Colonic mucosa (tissue), 4 donors: ENCODE measurements around the gene SFMBT2. TPM values are rescaled to one million over a fixed set of nuclear protein-coding genes. Genes with fewer than 3 reads are reported as not detected.

Source experiments
- DNase-seq: peaks from one replicate; pipeline ENCODE4 v3.0.0-alpha.2; 2020
- H3K27ac ChIP-seq: fragments of 200-600 bp; one replicate; pipeline ENCODE4 v1.8.0; 2021
- H3K27me3 ChIP-seq: fragments of 200-600 bp; one replicate; pipeline ENCODE4 v1.8.0; 2021
- H3K36me3 ChIP-seq: fragments of 200-600 bp; one replicate; pipeline ENCODE4 v1.8.0; 2021
- H3K4me1 ChIP-seq: fragments of 200-600 bp; one replicate; pipeline ENCODE4 v1.8.0; 2021; ENCODE audit warnings: mild to moderate bottlenecking
- H3K4me3 ChIP-seq: fragments of 200-600 bp; one replicate; pipeline ENCODE4 v1.8.0; 2021
- H3K9ac ChIP-seq, 2 donors: one replicate each; pipeline ENCODE4 v1.7.0; 2013; ENCODE audit warnings: control low read depth in 2 of 2, low read depth in 2 of 2, low read length in 2 of 2
- H3K9me3 ChIP-seq: fragments of 200-600 bp; one replicate; pipeline ENCODE4 v1.8.0; 2021
- intact Hi-C: fragments of 100-400 bp; cut with DNase I; formaldehyde crosslinking; loops from one replicate; pipeline ENCODE4 v1.14.1; 2022
- total RNA-seq, 2 donors: library from RNA; stranded (reverse); fragmentation: NEBNext Ultra II Directional in 1 of 2; extraction: Animal tissue kit (Norgen Biotek cat#: 25700) in 1 of 2; gene quantifications; one replicate each; pipeline ENCODE4 v1.2.1, GENCODE V29; 2021
- TF ChIP-seq, protein P1 (sequence below): fragments of 200-600 bp; IDR thresholded peaks from one replicate; pipeline ENCODE4 v1.8.0; 2022; ENCODE audit warnings: antibody characterized with exemption, mild to moderate bottlenecking
- donor health status: healthy.
- donor health status: DM: no; HTN: no; CAD: no.
- donor health status: DM: no; HTN: no; CAD: no.

The SFMBT2 gene
- total RNA-seq, 2 donors from 2014 or later = 2.3 to 3.5 TPM

DNA sequence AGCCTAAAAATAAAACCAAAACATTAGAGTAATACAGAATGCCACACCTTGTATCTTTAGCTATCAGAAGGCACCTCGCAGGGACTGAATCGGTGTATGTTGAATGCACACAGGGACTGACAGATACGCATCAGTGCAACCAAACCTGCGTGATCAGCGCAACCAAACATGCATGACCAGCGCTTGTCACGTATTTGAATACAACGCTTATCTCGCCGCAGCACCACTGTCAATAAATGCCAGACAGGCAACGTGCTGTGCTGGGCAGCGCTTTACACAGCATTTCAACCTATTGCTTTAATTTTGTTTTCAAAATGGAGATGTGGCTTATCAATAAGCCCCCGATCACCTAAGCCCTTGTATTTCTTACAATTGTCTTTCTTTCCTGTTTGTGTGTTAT lies 242.4 kb downstream of the SFMBT2 start:
- H3K4me3 ChIP-seq = no peak overlapping the region
- no peaks in the 10 kb centered on the region for H3K36me3 ChIP-seq
- H3K9ac ChIP-seq = no peak overlapping the region
- no peaks in the 10 kb centered on the region for H3K27me3 ChIP-seq
- TF ChIP-seq, protein P1, sequence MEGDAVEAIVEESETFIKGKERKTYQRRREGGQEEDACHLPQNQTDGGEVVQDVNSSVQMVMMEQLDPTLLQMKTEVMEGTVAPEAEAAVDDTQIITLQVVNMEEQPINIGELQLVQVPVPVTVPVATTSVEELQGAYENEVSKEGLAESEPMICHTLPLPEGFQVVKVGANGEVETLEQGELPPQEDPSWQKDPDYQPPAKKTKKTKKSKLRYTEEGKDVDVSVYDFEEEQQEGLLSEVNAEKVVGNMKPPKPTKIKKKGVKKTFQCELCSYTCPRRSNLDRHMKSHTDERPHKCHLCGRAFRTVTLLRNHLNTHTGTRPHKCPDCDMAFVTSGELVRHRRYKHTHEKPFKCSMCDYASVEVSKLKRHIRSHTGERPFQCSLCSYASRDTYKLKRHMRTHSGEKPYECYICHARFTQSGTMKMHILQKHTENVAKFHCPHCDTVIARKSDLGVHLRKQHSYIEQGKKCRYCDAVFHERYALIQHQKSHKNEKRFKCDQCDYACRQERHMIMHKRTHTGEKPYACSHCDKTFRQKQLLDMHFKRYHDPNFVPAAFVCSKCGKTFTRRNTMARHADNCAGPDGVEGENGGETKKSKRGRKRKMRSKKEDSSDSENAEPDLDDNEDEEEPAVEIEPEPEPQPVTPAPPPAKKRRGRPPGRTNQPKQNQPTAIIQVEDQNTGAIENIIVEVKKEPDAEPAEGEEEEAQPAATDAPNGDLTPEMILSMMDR = no peak
- no peak overlapping the region for H3K27ac ChIP-seq
- H3K9me3 ChIP-seq = no peaks in the 10 kb centered on the region
- intact Hi-C loops = no loop called here
- DNase-seq = no peak
- no peaks in the 10 kb centered on the region for H3K4me1 ChIP-seq

DNA sequence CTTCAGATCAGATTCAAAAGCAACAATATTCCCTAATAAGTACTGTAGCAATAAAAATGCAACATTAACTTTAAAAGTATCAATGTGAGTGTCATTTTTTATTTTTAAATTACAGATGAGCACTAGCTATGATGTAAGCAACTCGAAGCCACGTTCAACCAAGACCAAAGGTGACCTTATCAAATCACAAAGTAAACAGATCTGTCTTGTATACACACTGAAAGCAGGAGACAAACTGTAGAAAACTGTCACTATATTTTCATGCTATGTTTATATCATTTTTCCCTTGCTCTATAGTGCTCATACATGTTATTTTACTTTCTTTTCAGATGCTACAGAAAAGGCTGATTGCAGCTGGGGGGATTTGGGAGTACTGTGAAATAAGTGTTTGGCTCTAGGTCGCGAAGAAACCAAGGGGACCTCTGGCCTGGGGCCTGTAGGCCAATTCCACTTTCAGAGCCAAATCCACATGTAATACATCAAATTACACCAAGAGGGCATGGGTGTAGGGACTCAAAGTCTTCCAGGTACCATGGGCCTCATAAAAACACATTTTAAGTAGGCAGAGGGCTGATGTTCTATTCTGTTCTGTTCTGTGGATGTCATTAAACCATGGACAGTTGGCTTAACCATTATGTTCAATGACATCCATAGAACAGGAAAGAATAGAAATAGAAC lies 245.2 kb downstream of the SFMBT2 start:
- no peak overlapping the region for H3K9ac ChIP-seq
- no peaks in the 10 kb centered on the region for H3K4me1 ChIP-seq
- no peak overlapping the region for H3K27ac ChIP-seq
- no peak overlapping the region for H3K4me3 ChIP-seq
- H3K36me3 ChIP-seq = no peaks in the 10 kb centered on the region
- TF ChIP-seq, protein P1 = no peak
- intact Hi-C loops = no loop called here
- no peaks in the 10 kb centered on the region for H3K9me3 ChIP-seq
- no peaks in the 10 kb centered on the region for H3K27me3 ChIP-seq
- DNase-seq = no peak

DNA sequence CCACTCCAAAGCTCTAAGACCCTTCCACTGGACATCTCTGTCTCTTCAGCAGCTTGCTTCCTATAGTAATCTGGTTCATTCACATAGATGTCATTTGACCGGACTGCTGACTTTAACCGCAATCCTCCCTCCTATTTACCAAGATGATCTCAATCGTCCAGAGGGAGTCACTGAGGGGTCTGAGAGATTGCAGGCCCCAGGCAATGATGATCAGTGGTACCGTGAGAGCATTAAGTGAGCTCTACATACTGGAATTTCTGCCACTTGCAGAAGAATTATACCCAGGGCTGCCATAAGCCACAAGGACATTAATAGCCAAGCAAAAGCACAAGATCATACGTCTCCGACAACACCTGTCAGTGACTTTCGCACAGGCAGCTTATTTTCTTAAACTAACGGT lies 245.9 kb downstream of the SFMBT2 start:
- no peak for DNase-seq
- TF ChIP-seq, protein P1 = no peak
- Histone ChIP-seq H3K9ac (no peak overlapping the region), H3K4me1 (no peaks in the 10 kb centered on the region), H3K9me3 (no peaks in the 10 kb centered on the region), H3K36me3 (no peaks in the 10 kb centered on the region), H3K27ac (no peak overlapping the region), H3K4me3 (no peak overlapping the region), H3K27me3 (no peaks in the 10 kb centered on the region)
- intact Hi-C loops = no loop called here

DNA sequence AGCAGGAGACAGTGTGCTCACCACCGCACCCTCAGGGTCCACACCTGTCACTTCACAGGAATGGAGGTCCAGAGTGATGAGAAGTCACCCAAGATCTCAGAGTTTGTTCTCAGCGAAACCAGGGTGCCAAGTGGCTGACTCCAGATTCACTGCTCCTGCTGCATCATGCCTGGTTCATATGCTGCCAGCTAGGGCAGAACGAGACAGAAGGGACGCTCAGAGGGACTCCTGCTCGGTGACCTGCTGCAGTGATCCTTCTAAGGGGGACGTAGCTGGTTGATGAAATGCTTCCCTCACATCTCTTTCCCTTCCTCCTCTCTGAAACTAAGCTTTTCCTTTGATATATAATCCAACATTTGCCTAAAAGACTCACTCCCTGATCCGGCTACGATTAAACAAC lies 248.5 kb downstream of the SFMBT2 start:
- no peak overlapping the region for H3K27ac ChIP-seq

DNA sequence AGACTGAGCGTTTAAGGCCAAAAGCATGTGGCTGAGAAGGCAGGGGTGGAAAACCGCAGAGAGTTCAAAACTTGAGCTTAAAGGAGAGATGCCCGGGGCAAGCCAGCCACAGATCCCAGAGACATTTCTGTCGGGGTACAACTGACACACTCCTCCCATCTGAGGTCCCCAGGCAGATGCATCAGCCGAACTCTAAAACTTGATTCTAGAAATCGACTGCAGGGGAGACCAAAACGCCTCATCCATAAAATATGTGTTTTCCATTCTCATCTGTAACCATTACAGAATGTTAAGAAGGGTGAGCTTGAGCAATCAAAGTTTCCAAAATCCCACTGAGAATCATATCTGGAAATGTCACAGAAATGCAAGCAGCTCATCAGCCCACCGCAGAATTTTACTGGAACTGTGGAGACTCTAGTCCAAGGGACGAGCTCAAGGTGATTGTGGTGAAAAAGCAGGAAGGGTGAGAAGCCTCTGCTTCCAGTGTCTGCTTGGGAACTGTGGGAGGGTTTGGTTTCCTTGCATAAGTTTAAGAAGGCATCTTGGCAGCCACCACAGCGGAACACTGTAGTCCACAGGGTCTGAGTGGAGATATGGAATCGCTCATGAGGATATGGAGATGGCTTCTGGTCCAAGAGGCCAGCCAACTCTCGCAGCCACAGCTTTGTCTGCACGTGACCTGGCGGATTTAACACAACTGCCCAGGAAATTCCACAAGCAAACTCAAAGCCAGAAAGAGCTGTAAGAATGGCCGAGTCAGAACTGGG lies 249.2 kb downstream of the SFMBT2 start:
- DNase-seq = no peak
- no peak overlapping the region for H3K4me3 ChIP-seq
- H3K4me1 ChIP-seq = no peaks in the 10 kb centered on the region
- H3K9me3 ChIP-seq = no peaks in the 10 kb centered on the region
- no peak overlapping the region for H3K9ac ChIP-seq
- intact Hi-C loops = no loop called here
- H3K27ac ChIP-seq = no peak overlapping the region
- TF ChIP-seq, protein P1 = no peak
- H3K27me3 ChIP-seq = no peaks in the 10 kb centered on the region
- no peaks in the 10 kb centered on the region for H3K36me3 ChIP-seq

More for the DNA sequence above, 248.5 kb downstream of the SFMBT2 start:
- Histone ChIP-seq H3K9me3 (no peaks in the 10 kb centered on the region), H3K4me3 (no peak overlapping the region), H3K9ac (no peak overlapping the region), H3K27me3 (no peaks in the 10 kb centered on the region), H3K36me3 (no peaks in the 10 kb centered on the region), H3K4me1 (no peaks in the 10 kb centered on the region)
- intact Hi-C loops = no loop called here
- no peak for DNase-seq
- TF ChIP-seq, protein P1 = no peak
